GM21825 (cell line): ENCODE data around the gene BSN.
A peak's percentile ranks its signal among the peaks of the same experiment; 100 is the strongest.
"Not testable (repeated sequence)": the region's sequence is repeated elsewhere in the genome, so short reads cannot be mapped to it uniquely, and the experiment has no call there.

Experiments
- ATAC-seq: cut with Tn5 transposase; IDR thresholded peaks from one replicate; pipeline ENCODE4 v1.9.1; 2021; ENCODE audit warnings: mild to moderate bottlenecking, moderate library complexity; ENCODE audit not compliant: unreplicated experiment

BSN gene

GRCh38 chr3:49689046-49689907 lies 135.0 kb downstream of the BSN start, which contains the start of the genes MST1 and RNF123:
MST1 (minus strand) TSS chr3:49689474; CDS start chr3:49688691, 783 bp downstream.
RNF123 (plus strand) TSS chr3:49689557; CDS start chr3:49691166, 1,609 bp downstream.
- ATAC-seq = peak; percentile 48

DNA sequence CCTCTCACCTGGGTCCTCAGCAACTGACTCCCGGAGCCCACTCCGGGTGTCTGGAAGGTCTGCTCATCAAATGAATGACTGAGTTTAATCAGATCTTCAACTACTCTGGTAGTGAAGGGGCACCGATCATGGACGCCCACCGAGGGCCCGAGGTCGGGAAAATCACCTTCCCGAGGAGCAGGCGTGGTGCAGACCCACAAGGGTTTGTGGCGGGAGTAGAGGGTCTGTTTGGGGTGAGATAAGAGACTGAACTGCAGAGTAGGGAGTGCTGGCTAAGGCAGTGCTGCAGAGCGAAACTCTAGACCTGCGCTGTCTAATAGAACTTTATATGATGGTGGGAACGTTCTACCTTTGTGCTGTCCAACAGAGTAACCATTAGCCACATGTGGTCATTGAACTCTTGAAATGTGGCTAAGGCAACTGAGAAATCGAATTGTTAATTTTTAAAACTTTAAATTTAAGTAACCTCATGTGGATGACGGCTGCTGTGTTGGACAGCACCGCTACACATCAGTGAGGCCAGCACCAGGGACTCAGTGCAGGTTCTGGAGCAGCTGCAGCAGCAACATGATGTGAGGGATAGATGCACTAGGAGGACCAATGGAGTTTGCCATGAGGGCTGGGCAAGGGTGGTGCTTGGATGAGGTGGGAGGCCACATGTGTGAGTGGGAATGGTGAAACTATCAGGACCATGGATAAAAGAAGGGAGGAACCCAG lies 135.8 kb downstream of the BSN start:
- not testable (repeated sequence) for ATAC-seq

DNA sequence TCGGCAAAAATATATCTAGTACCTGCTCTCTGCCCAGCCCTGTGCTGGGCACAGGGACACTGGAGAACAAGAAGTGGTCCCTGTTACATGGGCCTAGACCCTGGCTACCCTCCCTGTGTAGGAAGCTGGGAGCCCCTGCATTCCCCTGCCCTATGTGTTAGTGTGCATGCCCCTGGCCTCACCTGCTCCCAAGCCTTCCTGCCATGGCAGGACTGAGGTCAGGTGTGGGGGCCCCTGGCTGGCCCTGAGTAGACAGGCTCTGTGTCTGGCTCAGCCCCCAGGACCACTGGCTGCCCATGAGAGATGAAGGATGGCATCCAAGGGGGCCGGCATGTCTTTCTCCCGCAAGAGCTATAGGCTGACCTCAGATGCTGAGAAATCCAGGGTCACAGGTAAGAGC lies 136.6 kb downstream of the BSN start:
- ATAC-seq = not testable (repeated sequence)

- not testable (repeated sequence) for ATAC-seq
These were observed 137.2 kb downstream of the BSN start for GRCh38 chr3:49691481-49691880.

DNA sequence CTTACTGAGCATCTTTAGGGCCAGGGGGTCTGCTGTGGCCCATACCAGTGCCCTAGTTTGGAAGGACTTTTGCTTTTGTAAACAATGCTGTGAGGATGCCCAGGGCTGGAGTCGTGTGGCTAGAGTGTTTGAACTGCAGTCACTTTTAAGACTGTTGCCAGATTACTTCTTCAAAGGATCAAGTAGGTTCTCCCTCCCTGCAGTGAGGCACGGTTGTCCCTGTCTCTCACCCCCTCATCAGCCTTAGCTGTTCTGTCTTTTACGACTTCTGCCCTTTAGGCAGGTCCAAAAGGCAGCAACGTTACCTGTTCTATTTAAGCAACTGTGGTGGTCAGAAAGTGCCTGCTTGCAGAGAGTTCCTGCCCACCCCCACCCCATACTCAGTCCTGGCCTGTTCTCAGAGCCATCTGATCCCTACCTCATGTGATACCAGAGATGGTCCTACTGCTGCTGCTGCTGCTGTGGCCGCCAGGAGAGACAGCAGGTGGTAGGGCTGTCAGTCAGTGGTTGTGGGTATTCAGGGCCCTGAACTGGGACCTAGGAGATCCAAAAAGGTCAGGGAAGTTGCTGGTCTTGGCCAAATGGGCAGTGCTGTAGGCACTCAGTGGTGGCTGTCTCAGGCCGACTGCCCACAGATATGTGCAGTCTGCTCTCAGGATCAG lies 140.3 kb downstream of the BSN start:
- not testable (repeated sequence) for ATAC-seq

GRCh38 chr3:49695350-49696015 lies 141.2 kb downstream of the BSN start:
- ATAC-seq = not testable (repeated sequence)

GRCh38 chr3:49699281-49699979 lies 145.2 kb downstream of the BSN start:
- no peak for ATAC-seq

- no peak for ATAC-seq
These were observed 145.7 kb downstream of the BSN start for GRCh38 chr3:49700014-49700413.

GRCh38 chr3:49700453-49701128 lies 146.3 kb downstream of the BSN start:
- no peak for ATAC-seq

DNA sequence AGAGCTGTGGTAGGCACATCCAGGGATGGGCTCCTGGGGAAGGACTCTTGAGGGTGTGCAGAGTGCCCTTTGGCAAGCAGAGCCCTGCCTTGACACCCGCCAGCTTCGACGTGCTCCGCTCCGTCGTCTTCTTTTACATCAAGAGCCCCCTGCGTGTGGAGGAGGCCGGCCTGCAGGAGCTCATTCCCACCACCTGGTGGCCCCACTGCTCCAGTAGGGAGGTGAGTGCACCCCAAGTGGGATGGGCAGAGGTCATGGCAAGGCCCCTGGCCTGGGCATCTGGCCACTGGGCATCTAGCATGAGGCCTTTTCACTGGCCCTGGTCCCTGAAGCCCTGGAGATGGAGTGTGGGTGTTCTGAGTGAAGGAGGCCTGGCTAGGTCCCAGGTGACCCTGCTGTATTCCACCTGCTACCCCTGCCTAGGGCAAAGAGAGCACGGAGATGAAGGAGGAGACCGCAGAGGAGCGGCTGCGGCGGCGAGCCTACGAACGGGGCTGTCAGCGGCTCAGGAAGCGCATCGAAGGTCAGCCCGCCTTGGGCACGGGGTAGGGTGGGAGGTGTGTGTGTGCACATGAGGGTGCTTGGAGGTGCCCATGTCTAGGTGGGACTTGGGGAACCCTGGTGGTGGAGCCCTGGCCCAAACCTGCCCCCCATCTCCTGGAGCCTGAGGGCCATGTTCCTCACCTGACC lies 147.3 kb downstream of the BSN start:
- ATAC-seq = no peak

GRCh38 chr3:49702672-49703071 lies 148.4 kb downstream of the BSN start:
- ATAC-seq = no peak

DNA sequence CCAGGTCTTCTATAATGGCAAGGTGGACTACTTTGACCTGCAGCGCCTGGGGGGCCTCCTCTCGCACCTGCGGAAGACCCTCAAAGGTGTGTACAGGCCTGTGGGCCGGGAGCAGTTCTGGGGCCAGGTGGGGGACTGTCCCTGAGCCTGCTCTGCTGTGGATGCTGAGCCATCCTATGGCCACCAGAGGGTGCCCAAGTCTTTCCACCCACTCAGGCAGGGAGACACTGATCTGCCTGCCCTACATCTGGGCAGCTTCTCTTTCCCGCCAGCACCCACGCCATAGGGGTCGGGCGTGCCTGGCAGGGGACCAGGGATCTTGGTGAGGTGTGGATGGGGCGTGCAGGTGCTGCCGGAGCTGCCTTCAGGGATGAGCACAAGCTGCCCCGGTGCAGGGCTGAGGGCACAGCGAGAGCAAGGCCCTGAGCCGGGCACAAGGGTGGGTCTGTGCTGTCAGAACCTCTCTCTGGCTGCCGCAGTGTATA lies 149.2 kb downstream of the BSN start:
- ATAC-seq = peak; percentile 65

DNA sequence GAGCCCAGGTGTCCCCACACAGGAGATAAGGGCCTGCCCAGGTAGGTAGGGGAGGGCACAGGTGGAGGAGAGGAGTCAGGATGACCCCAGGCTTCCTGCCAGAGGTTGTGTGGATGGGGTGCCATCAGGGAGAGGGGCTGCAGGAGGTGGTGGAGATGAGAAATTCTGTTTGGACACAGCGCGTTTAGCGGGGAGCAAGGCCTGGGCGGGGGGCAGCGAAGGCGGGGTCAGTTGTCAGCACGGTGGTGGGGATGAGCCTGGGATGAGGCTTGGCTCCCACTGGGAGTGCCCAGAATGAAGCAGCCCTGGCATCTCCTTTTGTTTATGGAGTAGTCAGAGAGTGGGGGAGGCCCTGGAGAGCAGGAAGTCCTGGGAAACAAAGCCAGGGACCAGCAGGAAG lies 149.7 kb downstream of the BSN start:
- ATAC-seq = no peak

GRCh38 chr3:49704629-49705028 lies 150.4 kb downstream of the BSN start:
- ATAC-seq = no peak

DNA sequence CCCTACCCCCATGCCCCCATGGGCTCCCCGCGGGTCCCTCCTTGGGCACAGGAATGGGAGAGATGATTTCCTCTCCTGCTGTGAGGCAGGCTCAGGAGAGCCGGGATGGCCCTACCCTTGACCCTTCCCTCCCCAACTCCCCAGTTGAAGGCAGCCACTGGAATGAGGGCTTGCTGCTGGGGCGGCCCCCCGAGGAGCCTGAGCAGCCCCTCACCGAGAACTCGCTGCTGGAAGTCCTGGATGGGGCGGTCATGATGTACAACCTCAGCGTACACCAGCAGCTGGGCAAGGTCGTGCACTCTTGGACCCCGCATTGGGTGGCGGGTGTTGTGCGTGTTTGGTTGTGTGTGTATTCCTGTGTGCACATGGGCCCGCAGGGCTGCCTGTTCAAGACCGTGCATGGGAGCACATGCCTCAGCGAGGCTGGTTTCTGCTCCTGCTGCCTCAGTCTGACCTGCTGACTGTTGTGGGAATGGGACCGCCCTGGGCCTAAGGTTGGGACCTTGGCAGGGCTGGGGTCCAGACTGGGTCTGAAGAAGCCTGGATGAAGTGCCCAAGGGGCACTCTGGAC lies 151.2 kb downstream of the BSN start:
- no peak for ATAC-seq

GRCh38 chr3:49706456-49707112 lies 152.3 kb downstream of the BSN start:
- ATAC-seq = no peak

DNA sequence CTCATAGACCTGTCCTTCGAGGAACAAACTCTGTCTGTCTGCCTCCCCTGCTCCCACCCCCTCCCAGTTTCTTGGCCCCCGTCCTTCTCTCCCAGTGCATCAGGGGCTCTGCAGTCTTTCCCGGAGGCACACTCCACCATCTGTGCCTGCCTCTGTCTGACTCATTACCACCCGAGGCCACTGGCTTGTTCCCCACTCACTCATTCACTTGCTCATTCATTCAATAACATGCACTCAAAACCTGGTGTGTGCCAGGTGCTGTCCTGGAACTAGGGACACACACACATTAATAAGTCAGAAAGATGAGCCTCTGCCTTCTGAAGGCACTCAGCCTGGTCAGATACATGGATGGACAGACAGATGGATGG lies 152.8 kb downstream of the BSN start:
- ATAC-seq = no peak

DNA sequence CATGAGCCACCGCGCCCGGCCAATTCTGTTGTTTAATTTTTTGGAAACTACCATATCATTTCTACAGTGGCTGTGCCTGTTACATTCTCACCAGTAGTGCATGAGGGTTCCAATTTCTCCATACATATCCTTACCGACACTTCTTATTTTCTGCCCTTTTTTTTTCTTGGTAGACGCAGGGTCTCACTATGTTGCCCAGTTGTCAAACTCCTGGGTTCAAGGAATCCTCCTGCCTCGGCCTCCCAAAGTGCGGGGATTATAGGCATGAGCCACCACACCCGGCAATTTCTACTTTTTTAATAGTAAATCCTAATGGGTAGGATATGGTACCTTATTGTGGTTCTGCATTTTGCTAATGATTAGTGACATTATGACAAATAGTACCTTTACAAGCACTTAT lies 155.6 kb downstream of the BSN start:
- no peak for ATAC-seq
